ENCODE measurements around the gene MATK. TPM values are rescaled to one million over a fixed set of nuclear protein-coding genes. Genes with fewer than 3 reads are reported as not detected.

MATK gene
- total and polyA plus RNA-seq, 10 of the 15 experiments (the other 5 are each of a cell fraction or from before 2014, with no cell fraction given) = 0.24 to 2.2 (median 1.1) TPM; not detected in 2

DNA sequence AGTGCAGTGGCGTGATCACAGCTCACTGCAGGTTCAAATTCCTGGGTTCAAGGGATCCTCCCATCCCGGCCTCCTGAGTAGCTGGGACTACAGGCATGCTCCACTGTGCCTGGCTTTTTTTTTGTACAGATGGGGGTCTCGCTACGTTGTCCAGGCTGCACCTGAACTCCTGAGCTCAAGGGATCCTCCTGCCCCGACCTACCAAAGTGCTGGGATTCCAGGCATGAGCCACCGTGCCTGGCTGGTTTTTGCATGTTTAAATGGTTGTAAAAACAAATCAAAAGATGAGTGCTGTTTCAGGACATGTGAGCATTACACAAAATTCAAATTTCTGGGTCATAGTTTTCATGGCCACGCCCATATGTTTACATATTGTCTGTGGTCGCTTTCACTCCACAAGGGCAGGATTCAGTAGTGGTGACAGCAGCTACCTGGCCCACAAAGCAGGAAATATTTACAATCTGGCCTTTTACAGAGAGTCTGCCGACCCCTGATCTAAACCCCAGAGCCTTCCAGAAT lies 5.3 kb downstream of the MATK start:
- no peaks in the 10 kb centered on the region; the same call in 2 of the 3 replicates for H3K9me3 ChIP-seq (replicated peaks; ENCODE audit: control insufficient read depth, insufficient read depth, low read length)
- H3K27me3 ChIP-seq (replicated peaks in 1 of 2; ENCODE audit: control insufficient read depth in 2 of 2, insufficient read depth in 2 of 2, low read length in 1 of 2) = no peaks in the 10 kb centered on the region; a peak in 1 of 4 replicates
- H2AFZ ChIP-seq (ENCODE audit: control insufficient read depth, low read depth, low read length) = no peak overlapping the region
- no peaks in the 10 kb centered on the region for H3K79me2 ChIP-seq (ENCODE audit: control insufficient read depth, insufficient read depth, low read length)
- no peak overlapping the region for H3K4me2 ChIP-seq (ENCODE audit: control insufficient read depth, insufficient read depth)
- no TSS peak for BruUV-seq (replicated peaks)
- DNase-seq (ENCODE audit: low read depth, low spot score) (no peak), FAIRE-seq (no peak), ATAC-seq (no peak)
- H3K4me3 ChIP-seq = no peak overlapping the region
- SMC1A ChIA-PET (ENCODE audit: uncharacterized antibody, unreplicated experiment) = no interaction called here
- CTCF ChIA-PET = no interaction called here
- WGBS (ENCODE audit: insufficient coverage, insufficient replicate concordance, low lambda C conversion rate, missing lambda C conversion rate) = 49% methylated on average over 9 of the region's 9 CpGs
- POLR2A ChIA-PET = no interaction called here
- intact Hi-C loops (cut with micrococcal nuclease; ENCODE audit: unreplicated experiment) = no loop called here
- no peak overlapping the region for H3K27ac ChIP-seq (ENCODE audit: control insufficient read depth, insufficient read depth)
- no peaks in the 10 kb centered on the region for H4K20me1 ChIP-seq (ENCODE audit: control insufficient read depth, insufficient read depth)
- RAD21 ChIA-PET (ENCODE audit: unreplicated experiment) = no interaction called here
- TF ChIP-seq, protein P1, sequence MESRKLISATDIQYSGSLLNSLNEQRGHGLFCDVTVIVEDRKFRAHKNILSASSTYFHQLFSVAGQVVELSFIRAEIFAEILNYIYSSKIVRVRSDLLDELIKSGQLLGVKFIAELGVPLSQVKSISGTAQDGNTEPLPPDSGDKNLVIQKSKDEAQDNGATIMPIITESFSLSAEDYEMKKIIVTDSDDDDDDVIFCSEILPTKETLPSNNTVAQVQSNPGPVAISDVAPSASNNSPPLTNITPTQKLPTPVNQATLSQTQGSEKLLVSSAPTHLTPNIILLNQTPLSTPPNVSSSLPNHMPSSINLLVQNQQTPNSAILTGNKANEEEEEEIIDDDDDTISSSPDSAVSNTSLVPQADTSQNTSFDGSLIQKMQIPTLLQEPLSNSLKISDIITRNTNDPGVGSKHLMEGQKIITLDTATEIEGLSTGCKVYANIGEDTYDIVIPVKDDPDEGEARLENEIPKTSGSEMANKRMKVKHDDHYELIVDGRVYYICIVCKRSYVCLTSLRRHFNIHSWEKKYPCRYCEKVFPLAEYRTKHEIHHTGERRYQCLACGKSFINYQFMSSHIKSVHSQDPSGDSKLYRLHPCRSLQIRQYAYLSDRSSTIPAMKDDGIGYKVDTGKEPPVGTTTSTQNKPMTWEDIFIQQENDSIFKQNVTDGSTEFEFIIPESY (IDR thresholded peaks at IDR 0.05) = no peak
- TF ChIP-seq MEF2A (IDR thresholded peaks at IDR 0.05; ENCODE audit: insufficient read depth, low read depth, low read length) = no peak
- TF ChIP-seq MYC (IDR thresholded peaks at IDR 0.05; ENCODE audit: insufficient read depth, insufficient read length, insufficient replicate concordance, low read length, severe bottlenecking) = no peak
- no peak for TF ChIP-seq MTA3 (IDR thresholded peaks at IDR 0.05; ENCODE audit: borderline replicate concordance, low read length)
- in situ Hi-C loops (cut with MboI) = no loop called here
- no peaks in the 10 kb centered on the region for H3K4me1 ChIP-seq (ENCODE audit: control insufficient read depth, insufficient read depth, low read length)
- no peak overlapping the region for H3K9ac ChIP-seq (ENCODE audit: control insufficient read depth, insufficient read depth, low read length)
- no peaks in the 10 kb centered on the region; a peak in 1 of 4 replicates for H3K36me3 ChIP-seq (ENCODE audit: control insufficient read depth in 2 of 2, insufficient read depth in 2 of 2, low read length in 1 of 2)

Measured in GM12878 (cell line).